Stimulated activated CD4-positive, alpha-beta T cell treated with anti-CD3 and anti-CD28 coated beads, Interleukin-4, amount 100 ng/mL, for 4 hours (primary cell): Measurements from ENCODE around the gene GNPTAB.
"Not testable (repeated sequence)": the region's sequence is repeated elsewhere in the genome, so short reads cannot be mapped to it uniquely, and the experiment has no call there.

Experiments
- DNase-seq, 2 experiments: peaks; one replicate each; pipeline ENCODE4 v3.0.0-alpha.2; 2020

Gene GNPTAB

GRCh38 chr12:101850199-101850598, 19.4 kb upstream of the GNPTAB start:
- DNase-seq: no peak

DNA sequence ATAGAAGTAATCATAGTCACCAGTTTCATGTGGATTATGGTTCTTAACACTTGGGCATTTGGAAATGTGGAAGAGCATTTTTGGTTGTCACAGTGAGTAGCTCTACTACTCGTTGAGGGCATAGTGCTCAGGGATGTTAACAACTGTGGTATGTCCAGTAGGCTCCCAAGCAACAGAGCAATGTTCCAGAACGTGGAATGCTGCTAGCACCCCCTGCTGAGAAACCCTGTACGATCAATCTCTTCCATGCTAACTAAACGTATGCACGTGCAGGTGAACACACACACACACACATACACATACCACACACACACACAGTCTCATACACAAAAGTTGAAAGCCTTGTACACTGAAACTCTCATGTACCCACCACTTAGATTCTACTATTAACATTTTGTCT, 16.6 kb upstream of the GNPTAB start:
- no peak for DNase-seq

DNA sequence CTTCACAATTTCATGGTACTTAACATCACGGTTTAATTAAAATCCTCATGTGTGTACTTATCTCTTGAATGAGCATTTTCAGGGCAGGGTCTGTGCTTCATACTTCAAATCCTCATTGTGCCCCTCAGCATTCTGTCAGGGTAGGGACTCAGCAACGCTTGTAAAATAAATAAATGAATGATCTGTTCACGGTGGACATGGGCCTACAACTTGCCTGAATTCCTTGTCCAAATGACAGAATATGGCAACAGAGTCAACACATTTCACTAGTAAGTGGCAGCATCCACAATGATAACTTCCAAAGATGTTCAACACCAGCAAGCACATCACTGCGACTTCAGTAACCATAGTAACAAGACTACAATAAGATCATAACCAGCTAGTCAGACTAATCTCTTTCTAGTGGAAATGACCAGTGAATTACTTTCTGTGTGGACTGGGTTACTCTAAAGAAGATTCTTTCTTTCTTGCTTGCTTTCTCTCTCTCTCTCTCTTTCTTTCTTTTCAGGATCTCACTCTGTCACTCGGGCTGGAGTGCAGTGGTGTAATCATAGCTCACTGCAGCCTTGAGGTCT, 14.5 kb upstream of the GNPTAB start:
- no peak for DNase-seq

DNA sequence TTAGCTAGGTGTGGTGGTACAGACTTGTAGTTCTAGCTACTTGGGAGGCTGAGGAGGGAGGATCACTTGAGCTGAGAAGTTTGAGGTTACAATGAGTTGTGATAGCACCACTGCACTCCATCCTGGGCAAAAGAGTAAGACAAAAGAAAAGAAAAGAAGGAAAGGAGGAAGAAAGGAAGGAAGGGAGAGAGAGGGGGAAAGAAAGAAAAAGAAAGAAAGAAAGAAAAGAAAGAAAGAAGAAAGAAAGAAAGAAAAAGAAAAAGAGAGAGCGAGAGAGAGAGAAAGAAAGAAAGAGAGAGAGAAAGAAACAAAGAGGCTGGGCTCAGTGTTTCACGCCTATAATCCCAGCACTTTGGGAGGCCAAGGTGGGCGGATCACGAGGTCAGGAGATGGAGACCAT, 10.3 kb upstream of the GNPTAB start:
- no peak for DNase-seq

GRCh38 chr12:101839324-101840283, 8.8 kb upstream of the GNPTAB start:
- DNase-seq: peak; percentile 54 to 57

GRCh38 chr12:101838628-101839323, 8.0 kb upstream of the GNPTAB start:
- no peak for DNase-seq

- DNase-seq: no peak
Measured at GRCh38 chr12:101832030-101832429, 1.3 kb upstream of the GNPTAB start.

GRCh38 chr12:101829639-101830366, 956 bp downstream of the GNPTAB start:
- DNase-seq: no peak

DNA sequence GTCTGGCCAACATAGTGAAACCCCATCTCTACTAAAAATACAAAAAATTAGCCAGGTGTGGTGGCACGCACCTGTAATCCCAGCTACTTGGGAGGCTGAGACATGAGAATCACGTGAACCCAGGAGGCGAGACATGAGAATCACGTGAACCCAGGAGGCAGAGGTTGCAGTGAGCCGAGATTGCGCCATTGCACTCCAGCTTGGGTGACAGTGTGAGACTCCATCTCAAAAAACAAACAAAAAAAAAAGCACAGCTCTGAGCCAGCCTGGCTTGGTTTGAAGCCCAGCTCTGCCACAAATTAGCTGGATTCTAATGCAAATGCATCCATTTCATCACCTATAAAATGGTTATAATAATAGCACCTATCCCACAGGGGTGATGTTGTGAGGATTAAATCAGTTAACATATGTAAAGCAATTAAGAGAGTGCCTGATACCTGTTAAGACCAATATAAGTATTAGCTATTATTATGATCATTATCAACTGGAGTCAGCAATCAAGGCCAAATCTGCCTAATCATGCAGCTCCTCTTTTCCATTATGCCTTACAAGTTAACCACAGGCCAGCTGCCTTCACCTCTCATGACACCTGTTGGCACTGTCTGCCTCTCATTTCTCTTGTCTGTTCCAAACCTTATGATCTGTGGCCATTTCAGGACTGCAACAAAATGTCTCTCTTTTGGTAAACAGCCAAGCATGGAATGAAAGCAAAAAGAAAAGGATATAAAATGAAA, 2.1 kb downstream of the GNPTAB start:
- DNase-seq: no peak

DNA sequence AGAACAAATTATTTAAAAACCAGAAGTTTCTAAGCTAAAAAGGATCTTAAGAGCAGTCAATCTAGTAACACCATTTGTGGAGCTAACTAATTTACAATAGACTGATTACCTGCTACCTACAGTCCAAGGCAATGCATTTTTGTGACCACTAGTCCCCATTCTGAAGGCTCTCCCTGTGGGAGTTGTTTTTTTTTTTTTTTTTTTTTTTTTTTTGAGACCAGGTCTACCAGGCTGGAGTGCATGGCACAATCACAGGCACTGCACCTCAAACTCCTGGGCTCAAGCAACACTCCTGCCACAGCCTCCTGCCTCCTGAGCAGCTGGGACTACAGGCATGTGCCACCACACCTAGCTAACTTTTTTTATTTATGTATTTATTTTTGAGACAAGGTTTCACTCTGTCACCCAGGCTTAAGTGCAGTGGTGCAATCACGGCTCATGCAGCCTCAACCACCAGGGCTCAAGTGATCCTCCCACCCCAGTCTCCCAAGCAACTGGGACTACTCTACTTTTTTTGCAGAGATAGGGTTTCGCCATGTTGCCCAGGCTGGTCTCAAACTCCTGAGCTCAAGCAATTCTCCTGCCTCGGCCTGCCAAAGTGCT, 3.9 kb downstream of the GNPTAB start:
- DNase-seq: no peak

GRCh38 chr12:101824831-101825230, 5.9 kb downstream of the GNPTAB start:
- DNase-seq: no peak

- peak; percentile 24 to 64 for DNase-seq
Measured at GRCh38 chr12:101823891-101824290, 6.9 kb downstream of the GNPTAB start.

DNA sequence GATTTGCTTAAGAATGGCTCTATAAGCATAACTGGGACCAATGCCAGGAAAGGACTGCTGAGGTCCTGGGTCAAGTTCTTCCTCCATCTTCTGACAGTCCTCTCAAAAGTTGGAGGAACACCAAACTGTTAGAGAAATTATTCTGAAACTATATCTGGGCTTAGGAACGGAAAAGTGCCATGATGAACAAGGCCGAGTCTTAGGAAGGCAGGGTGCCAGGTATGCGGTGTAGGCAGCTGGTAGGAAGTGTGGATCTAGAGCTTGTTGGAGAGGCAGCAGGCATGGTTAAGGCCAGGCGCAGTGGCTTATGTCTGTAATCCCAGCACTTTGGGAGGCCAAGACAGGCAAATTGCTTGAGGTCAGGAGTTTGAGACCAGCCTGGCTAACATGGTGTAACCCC, 7.7 kb downstream of the GNPTAB start:
- no peak for DNase-seq

- no peak for DNase-seq
Measured at GRCh38 chr12:101819467-101819866, 11.3 kb downstream of the GNPTAB start.

- not testable (repeated sequence) for DNase-seq
Measured at GRCh38 chr12:101818689-101819088, 12.1 kb downstream of the GNPTAB start.

DNA sequence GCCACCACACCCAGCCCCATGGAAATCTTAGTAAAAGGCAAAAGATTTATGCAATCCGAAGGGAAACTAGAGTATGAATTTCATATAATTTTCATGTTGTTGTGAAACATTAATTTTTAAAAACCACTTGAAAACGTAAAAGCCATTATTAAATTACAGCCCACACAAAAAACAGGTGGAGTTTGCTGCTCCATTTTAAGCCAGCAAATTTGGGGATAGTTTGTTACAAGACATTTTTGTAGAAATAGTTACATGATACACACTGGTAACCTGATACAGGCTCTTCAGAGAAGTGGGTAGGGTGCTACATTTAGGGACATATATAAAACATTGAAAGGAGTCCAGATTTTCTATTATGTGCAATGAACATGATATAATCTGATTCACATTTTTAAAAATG, 17.6 kb downstream of the GNPTAB start:
- no peak for DNase-seq

- not testable (repeated sequence) for DNase-seq
Measured at GRCh38 chr12:101812716-101813115, 18.0 kb downstream of the GNPTAB start.

GRCh38 chr12:101811342-101811741, 19.4 kb downstream of the GNPTAB start:
- DNase-seq: not testable (repeated sequence)

GRCh38 chr12:101809208-101809607, 21.6 kb downstream of the GNPTAB start:
- no peak for DNase-seq

- no peak for DNase-seq
Measured at GRCh38 chr12:101806265-101806664, 24.5 kb downstream of the GNPTAB start.

DNA sequence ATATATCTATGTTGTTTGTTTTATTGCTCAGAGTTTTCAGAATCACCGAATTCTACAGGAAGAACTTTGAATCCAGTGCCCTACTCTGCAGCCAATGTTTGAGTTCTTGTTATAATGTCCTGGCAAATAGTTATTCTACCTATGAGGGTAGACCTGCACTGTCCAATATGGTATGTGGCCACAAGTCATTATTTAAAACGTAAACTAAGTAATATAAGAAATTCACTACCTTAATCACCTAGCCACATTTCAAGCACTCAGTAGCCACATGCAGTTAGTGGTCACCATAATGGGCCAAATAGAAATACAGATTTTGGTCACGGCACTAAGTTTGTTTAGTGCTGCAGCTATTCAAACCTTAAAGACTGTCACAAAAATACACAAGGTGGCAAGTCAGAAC, 26.4 kb downstream of the GNPTAB start:
- no peak for DNase-seq

DNA sequence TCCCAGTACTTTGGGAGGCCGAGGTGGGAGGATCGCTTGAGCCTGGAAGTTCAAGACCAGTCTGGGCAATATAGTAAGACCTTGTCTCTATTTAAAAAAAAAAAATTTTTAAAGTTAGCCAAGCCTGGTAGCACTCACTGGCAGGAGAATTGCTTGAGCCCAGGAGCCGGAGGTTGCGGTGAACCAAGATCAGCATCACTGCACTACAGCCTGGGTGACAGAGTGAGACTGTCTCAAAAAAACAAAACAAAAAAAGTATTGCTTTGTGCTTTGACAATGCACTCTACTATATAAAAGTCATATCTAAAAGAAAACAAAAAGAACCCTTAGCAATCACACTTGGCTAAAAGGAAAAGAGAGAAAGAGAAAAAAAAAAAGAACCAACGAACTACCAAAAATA, 26.8 kb downstream of the GNPTAB start:
- DNase-seq: no peak
